ENCODE measurements around the gene THADA.

- TF ChIP-seq CTCF (IDR thresholded peaks at IDR 0.05) (no peak), POLR2A (IDR thresholded peaks at IDR 0.05) (no peak)
These were observed 336.3 kb downstream of the THADA start for GRCh38 chr2:43259512-43259911.

Measured in thyroid gland (tissue), 4 donors.